Cerebellar cortex (tissue), 1 donor: Measurements from ENCODE around the gene RDH14.

Source experiments
- DNase-seq: peaks from one replicate; pipeline ENCODE4 v3.0.0-alpha.2; 2015; ENCODE audit warnings: low spot score

RDH14 gene

GRCh38 chr2:18560031-18560796, at the start of gene RDH14:
Gene RDH14, minus strand, starts transcription at chr2:18560653. Its CDS starts 81 bp downstream, at chr2:18560572.
- DNase-seq, result peak; percentile 95

DNA sequence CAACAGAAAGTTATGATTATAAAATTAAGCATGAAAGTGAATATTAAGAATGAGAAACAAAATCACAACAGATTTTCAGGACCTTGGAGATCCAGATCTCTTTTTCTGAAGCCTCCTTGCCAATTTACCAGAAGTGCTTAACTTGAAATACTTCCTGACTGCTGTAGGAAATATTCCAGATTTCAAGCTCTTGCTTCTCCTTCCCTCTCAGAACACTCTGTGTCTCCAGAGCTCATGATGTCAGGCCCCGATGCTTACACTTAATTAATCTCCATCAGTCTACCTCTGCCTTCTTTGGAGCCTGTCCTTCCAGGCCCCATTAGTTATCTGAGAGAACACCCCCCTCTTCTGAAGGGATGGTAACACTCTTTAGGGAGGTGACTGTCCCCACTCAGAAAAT, 49.6 kb upstream of the RDH14 start:
- DNase-seq, result no peak

- DNase-seq, result no peak
Observed at GRCh38 chr2:18605115-18605514, 44.7 kb upstream of the RDH14 start.

DNA sequence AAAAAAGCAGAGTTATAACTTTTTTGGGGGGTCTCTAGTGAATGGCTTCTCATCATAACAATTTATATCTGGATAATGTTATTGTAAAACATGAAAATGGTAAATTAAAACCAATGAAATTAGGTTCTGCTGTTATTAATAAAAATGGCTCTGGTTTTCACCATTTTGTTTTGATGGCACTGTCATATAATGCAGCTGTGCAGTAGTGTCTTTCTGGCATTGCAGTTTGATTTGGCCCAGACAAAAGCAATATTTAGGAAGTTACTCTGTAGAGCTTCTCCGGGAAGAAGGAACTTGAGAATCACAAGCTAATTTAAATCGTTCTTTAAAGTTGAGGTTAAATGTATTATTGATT, 44.1 kb upstream of the RDH14 start:
- no peak for DNase-seq

- no peak for DNase-seq
Observed at GRCh38 chr2:18603854-18604530, 43.5 kb upstream of the RDH14 start.

DNA sequence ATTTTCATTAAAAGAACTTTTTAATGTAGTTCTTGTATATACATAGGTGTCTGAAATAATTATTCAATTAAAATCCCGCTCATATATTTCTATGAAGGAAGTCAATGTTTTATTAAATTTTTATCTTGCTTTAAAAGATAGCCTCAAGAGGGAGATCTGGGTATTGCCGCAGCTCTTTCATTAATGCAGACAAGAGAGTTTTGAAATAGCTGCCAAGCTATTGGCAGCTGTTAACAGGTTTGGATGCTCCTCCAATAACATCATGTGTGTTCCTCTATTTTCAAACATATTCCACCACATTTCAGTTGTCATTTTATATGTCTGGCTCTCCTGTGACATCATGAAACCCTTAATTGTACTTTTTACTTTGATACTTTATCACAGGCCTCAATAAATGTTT, 41.8 kb upstream of the RDH14 start:
- DNase-seq, result no peak

DNA sequence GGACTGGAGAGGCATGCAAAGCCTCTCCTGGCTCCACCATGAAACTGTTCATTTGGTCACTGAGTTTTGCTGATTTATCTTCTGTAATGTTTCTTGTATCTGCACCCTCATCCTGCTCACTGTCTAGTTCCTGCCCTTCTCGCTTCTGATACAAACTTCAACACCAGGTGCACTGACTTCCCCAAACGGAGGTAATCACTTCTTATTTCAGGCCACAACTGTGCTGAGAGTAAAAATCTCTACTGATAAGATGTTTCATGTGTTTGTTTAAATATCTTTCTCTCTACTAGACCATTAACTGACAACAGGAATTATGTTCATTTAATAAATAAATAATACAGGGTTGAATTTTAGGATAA, 39.8 kb upstream of the RDH14 start:
- DNase-seq, result no peak

GRCh38 chr2:18599509-18600254, 39.2 kb upstream of the RDH14 start:
- DNase-seq, result no peak

GRCh38 chr2:18598848-18599484, 38.5 kb upstream of the RDH14 start:
- DNase-seq, result no peak

DNA sequence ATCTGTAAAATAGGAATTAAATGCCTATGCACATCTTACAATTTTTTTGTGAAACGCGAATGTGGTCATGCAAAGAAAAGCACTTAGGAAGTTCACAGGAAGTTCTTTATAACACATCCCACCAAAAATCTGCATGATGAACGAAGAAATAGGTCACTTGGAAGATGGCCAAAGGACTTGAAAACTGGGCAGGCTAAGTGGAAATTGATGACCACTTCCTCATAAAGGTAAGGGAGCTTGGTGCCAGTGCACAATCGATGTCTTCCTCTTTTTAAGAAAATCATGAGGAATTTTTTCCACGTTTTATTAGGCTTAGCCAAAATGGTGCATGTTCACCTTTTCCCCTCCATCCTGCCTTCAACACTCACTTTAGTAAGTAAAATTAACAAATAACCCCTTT, 37.2 kb upstream of the RDH14 start:
- no peak for DNase-seq

DNA sequence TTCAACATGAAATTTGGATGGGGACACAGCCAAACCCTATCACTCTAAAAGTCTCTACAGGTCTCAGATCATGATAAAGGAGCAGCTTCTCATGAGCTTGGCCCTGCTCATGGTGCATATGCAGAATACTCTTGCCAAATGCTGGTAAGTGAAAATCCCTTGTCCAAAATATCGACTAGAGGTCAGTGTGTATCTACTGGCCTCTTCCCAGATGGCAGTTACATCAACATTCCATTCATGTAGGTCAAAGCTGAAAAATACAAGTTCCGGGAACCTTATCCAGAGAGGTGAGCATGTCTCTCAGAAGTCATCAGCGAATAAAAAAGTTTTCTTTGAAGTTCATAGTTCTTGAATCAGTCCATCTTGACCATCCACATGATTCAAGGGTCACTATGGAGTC, 36.5 kb upstream of the RDH14 start:
- no peak for DNase-seq

- DNase-seq, result no peak
Observed at GRCh38 chr2:18593496-18593895, 33.0 kb upstream of the RDH14 start.

- no peak for DNase-seq
Observed at GRCh38 chr2:18592372-18592771, 31.9 kb upstream of the RDH14 start.

- no peak for DNase-seq
Observed at GRCh38 chr2:18589354-18589753, 28.9 kb upstream of the RDH14 start, which contains the start of gene NT5C1B. Gene NT5C1B, minus strand, starts transcription at chr2:18589569. Its CDS starts 101 bp downstream, at chr2:18589468.

DNA sequence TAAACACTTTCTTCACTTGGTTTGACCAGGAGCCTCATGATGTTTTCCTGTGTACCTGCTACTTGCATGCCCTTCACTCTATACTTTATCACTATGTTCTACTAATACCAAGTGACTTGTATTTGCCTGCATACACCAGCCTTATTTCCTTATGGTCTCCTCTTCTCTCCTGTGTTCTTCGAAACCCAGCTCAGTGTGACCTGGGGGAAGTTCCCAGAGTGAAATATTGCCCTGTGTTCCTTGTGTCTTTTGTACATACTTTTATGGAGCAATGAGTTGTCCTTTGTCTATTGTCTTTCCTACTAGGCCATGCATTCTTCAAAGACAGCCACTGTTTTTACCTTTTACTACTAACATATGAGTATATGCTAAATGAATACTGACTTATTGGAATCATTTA, 28.3 kb upstream of the RDH14 start:
- DNase-seq, result no peak

DNA sequence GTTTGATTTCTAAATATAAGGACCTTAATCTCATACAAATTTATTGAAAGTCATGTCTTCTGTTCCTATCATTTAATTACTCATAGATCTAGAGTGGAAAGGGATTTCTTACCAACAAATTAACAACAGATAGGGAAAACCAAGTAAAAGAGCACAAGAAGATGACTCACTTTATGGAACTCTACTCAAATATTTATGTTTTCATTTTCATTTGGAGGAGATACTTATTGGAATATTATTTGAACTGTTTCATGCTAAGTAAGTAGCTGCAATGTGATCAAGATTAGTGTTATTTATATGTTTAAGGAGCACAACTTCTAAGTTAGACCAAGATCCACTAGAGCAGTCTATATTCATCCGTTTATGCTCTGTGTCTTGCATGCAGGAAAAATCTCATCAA, 27.6 kb upstream of the RDH14 start:
- no peak for DNase-seq

DNA sequence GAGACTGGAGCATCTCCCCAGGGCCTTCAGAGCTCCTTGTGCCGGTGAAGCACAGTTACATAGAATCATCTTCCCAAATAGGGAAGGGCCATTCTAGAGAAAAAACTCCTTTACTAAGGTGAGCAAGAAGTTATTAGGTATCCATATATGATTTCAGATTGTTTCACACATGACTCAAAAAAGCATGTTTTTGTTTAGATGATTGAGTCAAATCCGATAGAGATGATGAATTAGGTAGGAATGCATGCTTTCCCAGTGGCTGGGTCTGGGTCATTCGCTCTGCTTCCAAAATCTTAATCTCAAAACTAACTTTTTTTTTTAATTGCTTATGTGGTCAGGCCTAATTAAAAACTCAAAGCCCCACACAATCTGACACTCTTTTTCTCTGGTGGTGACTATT, 25.1 kb upstream of the RDH14 start:
- DNase-seq, result no peak

DNA sequence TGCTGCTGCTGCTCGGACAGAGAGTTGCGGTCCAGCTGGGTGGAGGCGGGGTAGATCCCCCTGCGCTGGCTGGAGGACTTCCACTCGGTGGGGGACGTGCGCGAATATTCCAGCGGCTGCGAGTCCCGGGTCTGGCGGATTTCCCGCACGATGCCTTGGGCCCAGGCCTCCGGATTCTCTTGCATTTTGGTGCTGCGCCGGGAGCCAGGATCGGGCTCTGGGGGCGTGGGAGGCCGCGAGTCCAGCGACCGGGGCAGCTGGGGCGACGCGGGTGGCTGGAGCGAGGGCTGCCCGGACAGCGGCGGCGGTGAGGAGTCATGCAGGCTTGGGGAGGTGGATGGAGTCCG, 24.1 kb upstream of the RDH14 start:
- DNase-seq, result no peak

GRCh38 chr2:18583905-18584607, 23.6 kb upstream of the RDH14 start:
- DNase-seq, result no peak

- no peak for DNase-seq
Observed at GRCh38 chr2:18580606-18581005, 20.2 kb upstream of the RDH14 start.

DNA sequence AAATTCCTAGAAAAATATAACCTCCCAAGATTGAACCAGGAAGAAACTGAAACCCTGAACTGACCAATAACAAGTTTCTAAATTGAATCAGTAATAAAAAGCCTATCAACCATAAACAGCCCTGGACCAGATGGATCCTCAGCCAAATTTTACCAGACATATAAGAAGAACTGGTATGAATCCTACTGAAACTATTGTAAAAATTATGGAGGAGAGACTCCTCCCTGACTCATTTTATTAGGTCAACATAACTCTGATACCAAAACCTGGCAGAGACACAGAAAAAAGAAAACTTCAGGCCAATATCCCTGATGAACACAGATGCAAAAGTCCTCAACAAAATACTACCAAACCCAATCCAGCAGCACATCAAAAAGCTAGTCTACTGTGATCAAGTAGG, 17.6 kb upstream of the RDH14 start:
- DNase-seq, result no peak

DNA sequence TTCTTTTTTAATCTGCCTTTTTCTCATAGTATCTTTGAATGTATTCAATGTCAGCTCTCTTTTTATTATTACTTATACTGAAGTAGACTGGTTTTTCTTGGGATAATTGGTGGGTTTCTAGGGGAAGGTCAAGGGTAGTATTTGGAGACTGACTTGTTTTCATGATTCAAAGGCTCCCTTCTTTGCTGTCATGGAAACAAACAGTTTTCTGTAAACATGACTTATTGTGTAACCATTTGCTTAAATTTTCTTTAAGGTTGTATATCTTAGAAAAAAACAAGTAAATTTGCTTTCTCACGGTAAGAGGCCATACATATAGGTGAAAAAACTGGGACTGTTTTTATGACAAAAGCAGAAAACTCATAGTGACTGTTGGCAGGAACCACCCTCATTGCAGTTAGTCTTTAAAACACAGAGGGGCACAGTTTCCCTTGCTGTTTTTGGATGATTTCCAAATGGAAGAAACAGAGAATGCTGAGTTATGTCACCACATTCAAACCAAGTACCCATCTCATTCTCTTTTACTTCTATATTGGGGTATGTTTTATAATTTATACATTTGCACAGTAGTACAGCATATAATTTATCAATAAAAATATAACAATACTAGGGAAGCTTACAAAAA, 5.8 kb upstream of the RDH14 start:
- DNase-seq, result no peak
